Psoas muscle (tissue), 8 donors: ENCODE results near the gene AGPAT4. TPM values are rescaled to one million over a fixed set of nuclear protein-coding genes. Genes with fewer than 3 reads are reported as not detected.

Experiments
- ATAC-seq, 4 donors: fragments of 200-7000 bp; cut with Tn5 transposase; one replicate each; pipeline ENCODE4 v1.9.1; 2020; ENCODE audit warnings: moderate library complexity in 3 of 4, mild to moderate bottlenecking in 2 of 4
- DNase-seq, 2 donors: peaks; one replicate each; pipeline ENCODE4 v3.0.0-alpha.2; 2020
- H3K27ac ChIP-seq: fragments of 200-600 bp; one replicate; pipeline ENCODE4 v1.8.0; 2022
- H3K27me3 ChIP-seq, 3 donors: fragments of 200-600 bp in 1 of 3; one replicate each; pipeline versions ENCODE4 v1.6.1 to v1.8.0; 2013 to 2022; ENCODE audit warnings: low read length in 2 of 3, mild to moderate bottlenecking in 2 of 3, moderate library complexity in 1 of 3; ENCODE audit not compliant: insufficient read depth in 3 of 3
- H3K36me3 ChIP-seq, 2 donors: fragments of 200-600 bp in 1 of 2; one replicate each; pipeline versions ENCODE4 v1.6.1 to v1.8.0; 2013 to 2022; ENCODE audit warnings: low read depth in 1 of 2, mild to moderate bottlenecking in 1 of 2, moderate library complexity in 1 of 2; ENCODE audit not compliant: insufficient read depth in 1 of 2
- H3K4me1 ChIP-seq: fragments of 200-600 bp; one replicate; pipeline ENCODE4 v1.8.0; 2022
- H3K4me3 ChIP-seq: fragments of 200-600 bp; one replicate; pipeline ENCODE4 v1.8.0; 2022; ENCODE audit warnings: mild to moderate bottlenecking
- H3K9me3 ChIP-seq: fragments of 200-600 bp; one replicate; pipeline ENCODE4 v1.8.0; 2022
- CTCF ChIP-seq: fragments of 200-600 bp; IDR thresholded peaks from one replicate; pipeline ENCODE4 v1.8.0; 2022; ENCODE audit warnings: antibody characterized with exemption
- WGBS, 3 donors: extraction: QIAGEN DNeasy Blood & Tissue Kit; methylation state at CpG; one replicate each; pipeline versions ENCODE4 v1.1.6 to v1.1.7; 2013; 5-methylcytosine and 5-hydroxymethylcytosine counted together
- intact Hi-C, 2 donors: fragments of 100-400 bp; cut with DNase I; formaldehyde crosslinking; loops; one replicate each; pipeline versions ENCODE4 v1.11.0 to v1.14.2; 2022
- polyA plus RNA-seq, 3 donors: library from polyadenylated mRNA; stranded (reverse); fragments of 200-250 nt; gene quantifications; one replicate each; pipeline ENCODE4 v1.2.3, GENCODE V29; 2013
- total RNA-seq, 4 donors: library from RNA; stranded (reverse); fragmentation: NEBNext Ultra II Directional in 2 of 4; extraction: Animal tissue kit (Norgen Biotek cat#: 25700) in 2 of 4; gene quantifications; one replicate each; pipeline versions ENCODE4 v1.2.1 to v1.2.4, GENCODE V29; 2021 to 2023
- donor health status: healthy with polysubstance abuse.
- donor health status: DM: no; HTN: no; CAD: no; lungs with moderate emphysema.
- donor health status: Bipolar disorder and iron deficiency.
- donor health status: healthy.
- donor health status: DM: yes; HTN: yes; CAD: no.
- donor health status: DM: no; HTN: no; CAD: no.
- donor health status: DM: no; HTN: no; CAD: no.
- donor health status: DM: yes; HTN: yes; CAD: no.

Gene AGPAT4
- total and polyA plus RNA-seq, 7 donors, result 0.18 to 1.7 (median 0.59) TPM

- WGBS, 3 donors, result 92 to 94% (median 94%) methylated on average over 5 of the region's 5 CpGs
- Histone ChIP-seq H3K4me3 (no peak overlapping the region), H3K36me3 (no peaks in the 10 kb centered on the region), H3K4me1 (no peaks in the 10 kb centered on the region), H3K9me3 (no peaks in the 10 kb centered on the region), H3K27ac (no peak overlapping the region), H3K27me3 (no peaks in the 10 kb centered on the region)
- ATAC-seq, result no peak
- intact Hi-C loops, result loop anchor here in 1 of 2 donors (10.0 kb wide), 1 partner anchor 208 kb away; no protein-coding TSS in a partner anchor
- no peak for DNase-seq
- no peak for TF ChIP-seq CTCF
Observed at GRCh38 chr6:161166677-161167076, 107.2 kb downstream of the AGPAT4 start.

GRCh38 chr6:161166176-161166575, 107.7 kb downstream of the AGPAT4 start:
- no peaks in the 10 kb centered on the region for H3K36me3 ChIP-seq
- no peak for ATAC-seq
- TF ChIP-seq CTCF, result no peak
- 92 to 95% (median 93%) methylated on average over 11 of the region's 11 CpGs for WGBS, 3 donors
- no peaks in the 10 kb centered on the region for H3K4me1 ChIP-seq
- H3K27me3 ChIP-seq, result no peaks in the 10 kb centered on the region
- H3K4me3 ChIP-seq, result no peak overlapping the region
- H3K27ac ChIP-seq, result no peak overlapping the region
- H3K9me3 ChIP-seq, result no peaks in the 10 kb centered on the region
- DNase-seq, result no peak
- intact Hi-C loops, result loop anchor here in 1 of 2 donors (10.0 kb wide), 1 partner anchor 209 kb away; no protein-coding TSS in a partner anchor

- no peak for TF ChIP-seq CTCF
- WGBS, 3 donors, result 95 to 98% (median 96%) methylated on average over 9 of the region's 9 CpGs
- H3K9me3 ChIP-seq, result no peaks in the 10 kb centered on the region
- no peak overlapping the region for H3K27ac ChIP-seq
- no peaks in the 10 kb centered on the region for H3K36me3 ChIP-seq
- no peaks in the 10 kb centered on the region for H3K27me3 ChIP-seq
- no peaks in the 10 kb centered on the region for H3K4me1 ChIP-seq
- H3K4me3 ChIP-seq, result no peak overlapping the region
- ATAC-seq, result no peak
- intact Hi-C loops, result loop anchor here in 1 of 2 donors (10.0 kb wide), 1 partner anchor 211 kb away; no protein-coding TSS in a partner anchor
- no peak for DNase-seq
Observed at GRCh38 chr6:161164182-161164625, 109.7 kb downstream of the AGPAT4 start.

- ATAC-seq (no peak), DNase-seq (no peak)
- no peaks in the 10 kb centered on the region for H3K27me3 ChIP-seq
- intact Hi-C loops, result loop anchor here in 1 of 2 donors (10.0 kb wide), 1 partner anchor 211 kb away; no protein-coding TSS in a partner anchor
- no peaks in the 10 kb centered on the region for H3K9me3 ChIP-seq
- no peak overlapping the region for H3K27ac ChIP-seq
- WGBS, 3 donors, result 93 to 97% (median 96%) methylated on average over 13 of the region's 13 CpGs
- TF ChIP-seq CTCF, result no peak
- H3K4me3 ChIP-seq, result no peak overlapping the region
- no peaks in the 10 kb centered on the region for H3K36me3 ChIP-seq
- no peaks in the 10 kb centered on the region for H3K4me1 ChIP-seq
Observed at GRCh38 chr6:161163466-161164181, 110.2 kb downstream of the AGPAT4 start.
